GM19328 (cell line): ENCODE data around the gene COLEC12.

Experiments
- ATAC-seq: cut with Tn5 transposase; IDR thresholded peaks from one replicate; pipeline ENCODE4 v1.9.1; 2021; ENCODE audit warnings: mild to moderate bottlenecking, moderate library complexity; ENCODE audit not compliant: unreplicated experiment

Gene COLEC12

DNA sequence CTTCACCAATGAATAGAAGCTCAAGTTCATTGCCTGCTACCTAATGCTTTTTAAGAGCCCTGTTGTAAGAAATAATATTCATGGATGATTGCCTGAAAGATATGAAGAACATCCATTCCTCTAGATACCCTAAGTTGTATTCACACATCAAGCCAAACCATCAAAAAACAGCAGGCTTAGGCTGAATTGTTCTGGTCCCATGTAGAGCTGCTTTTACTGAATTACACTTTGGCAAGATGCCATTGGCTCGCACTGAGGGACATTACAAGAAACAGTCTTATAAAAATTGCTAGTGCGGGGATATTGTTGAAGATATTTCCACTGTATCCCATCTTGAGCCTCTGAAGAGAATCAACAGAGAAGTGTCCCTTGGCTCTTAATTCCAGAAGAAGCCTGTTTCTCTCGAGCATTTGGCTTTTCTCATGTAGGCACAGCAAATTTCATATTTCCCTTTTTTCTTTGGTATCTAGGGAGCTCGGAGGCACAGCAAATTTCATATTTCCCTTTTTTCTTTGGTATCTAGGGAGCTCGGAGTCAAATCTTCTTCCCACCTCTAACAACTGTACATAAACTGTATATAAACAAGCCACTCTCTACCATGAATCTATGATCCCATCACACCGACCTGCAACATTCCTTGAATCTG lies 107.5 kb downstream of the COLEC12 start:
- no peak for ATAC-seq

DNA sequence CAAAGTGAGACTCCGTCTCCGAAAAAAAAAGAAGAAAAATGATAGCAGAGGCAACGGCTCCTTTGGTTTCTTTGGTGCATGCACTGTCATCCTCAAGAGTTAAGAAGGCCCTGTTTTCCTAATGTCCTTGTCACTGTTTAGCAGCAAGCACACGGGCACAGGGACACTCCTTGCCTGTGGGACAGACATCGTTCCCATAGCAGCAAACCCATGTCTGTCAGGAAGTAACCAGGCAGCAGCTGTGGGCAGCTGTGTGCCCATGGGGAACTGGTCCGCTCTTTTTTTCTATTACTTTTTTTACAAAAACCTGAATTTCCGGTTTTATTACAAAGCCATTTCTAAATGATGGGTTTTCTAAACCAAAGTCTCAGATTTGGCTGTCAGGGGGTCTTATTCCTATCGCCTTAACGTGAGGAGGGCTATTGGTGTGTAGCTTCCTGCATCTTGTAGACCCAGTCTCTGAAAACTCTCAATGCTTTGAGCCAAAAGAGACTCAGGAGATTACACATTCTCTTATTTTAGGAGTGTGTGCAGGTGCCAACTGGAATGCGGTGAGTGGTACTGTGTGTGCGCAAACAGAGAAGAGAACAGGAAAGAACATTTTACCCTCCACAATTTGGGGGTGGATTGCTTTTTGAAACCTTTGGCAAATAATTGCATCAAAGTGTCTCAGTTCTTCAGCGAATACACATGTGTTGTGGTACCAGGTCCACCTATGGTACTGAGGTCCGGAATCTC lies 109.6 kb downstream of the COLEC12 start:
- no peak for ATAC-seq

DNA sequence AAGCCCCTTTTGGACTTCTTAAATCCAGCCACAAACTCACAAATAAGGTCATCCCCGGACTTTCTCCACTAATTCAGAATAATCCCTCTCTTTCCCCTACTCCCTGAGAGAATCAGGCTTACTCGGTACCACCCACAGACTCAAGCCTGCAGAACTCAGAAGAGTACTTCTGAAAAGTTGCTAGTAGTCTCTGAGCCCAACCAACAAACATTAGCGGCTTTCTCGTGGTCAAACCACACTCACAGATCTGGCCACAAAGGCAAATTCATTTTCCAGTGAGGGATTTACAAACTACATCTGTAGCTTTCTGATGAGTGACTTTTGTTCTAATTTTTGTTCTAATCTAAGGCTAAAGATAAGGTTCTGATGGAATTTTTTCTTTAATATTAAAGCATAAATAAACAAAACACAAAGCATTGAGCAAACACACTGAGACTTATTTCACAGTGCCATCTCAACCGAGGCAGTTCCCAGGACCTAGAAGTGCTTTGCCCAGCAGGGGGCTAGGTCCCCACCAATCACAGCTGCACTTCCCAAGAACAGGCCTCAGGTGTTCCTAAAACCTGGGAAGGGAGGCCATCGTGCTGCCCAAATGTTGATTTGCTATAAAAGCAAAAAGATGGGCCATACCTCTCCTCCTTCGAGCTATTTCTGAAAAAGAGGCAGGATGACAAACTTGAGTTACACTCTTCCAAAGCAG lies 110.7 kb downstream of the COLEC12 start:
- ATAC-seq = no peak

DNA sequence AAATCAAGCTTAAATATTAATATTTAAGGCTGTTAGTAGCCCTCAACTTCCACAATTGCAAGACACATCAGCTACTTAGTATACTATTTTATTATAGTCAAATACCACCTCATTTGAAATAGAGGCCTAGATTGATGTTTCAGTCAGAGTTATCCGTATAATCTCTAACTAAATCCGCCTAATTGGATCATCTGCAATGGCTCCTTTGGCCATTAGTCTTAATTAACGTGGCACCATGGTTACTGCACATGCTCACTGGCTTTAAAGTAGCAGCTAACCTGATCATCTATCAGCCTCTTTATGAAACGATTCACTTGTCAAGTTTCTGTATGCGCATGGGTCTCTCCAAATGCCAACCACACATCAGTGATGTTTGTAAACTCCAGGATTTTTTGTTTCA lies 112.3 kb downstream of the COLEC12 start:
- ATAC-seq = no peak

DNA sequence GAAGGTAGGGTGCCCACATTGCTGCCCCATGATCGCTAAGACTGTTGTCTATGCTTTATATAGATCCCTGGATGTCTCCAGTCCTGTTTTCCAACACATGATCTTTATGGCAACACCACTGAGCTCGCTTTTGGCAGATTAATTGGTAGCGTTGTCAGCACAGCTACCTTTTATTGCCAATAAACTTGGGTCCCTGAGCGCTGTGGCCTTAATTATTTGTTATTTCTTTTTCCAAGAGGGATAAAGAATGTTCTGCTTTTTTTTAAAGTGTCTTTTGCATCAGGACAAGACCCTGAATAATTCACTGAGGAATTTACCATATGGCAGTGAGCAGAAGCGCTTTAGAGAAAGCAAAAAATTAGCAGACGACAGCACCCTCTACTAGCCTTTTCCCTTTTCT lies 113.5 kb downstream of the COLEC12 start:
- no peak for ATAC-seq

DNA sequence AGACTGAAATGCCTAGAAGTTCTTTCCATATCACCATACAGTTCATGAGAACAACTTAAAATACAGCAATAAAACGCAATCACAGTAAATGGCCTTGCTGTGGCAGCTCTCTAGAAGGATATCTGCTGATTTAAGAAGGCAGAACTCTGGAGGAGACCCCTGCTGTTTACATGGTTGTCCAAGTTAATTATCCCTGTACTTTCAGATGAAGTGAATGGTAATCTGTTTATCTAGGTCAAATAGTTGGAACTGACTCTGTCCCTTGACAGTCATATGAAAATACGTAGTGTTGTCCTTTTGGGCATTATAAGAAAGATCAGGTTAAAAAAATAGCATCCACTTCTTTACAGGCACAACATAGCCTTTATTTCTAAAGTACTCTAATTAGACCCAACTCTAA lies 115.6 kb downstream of the COLEC12 start:
- ATAC-seq = no peak

DNA sequence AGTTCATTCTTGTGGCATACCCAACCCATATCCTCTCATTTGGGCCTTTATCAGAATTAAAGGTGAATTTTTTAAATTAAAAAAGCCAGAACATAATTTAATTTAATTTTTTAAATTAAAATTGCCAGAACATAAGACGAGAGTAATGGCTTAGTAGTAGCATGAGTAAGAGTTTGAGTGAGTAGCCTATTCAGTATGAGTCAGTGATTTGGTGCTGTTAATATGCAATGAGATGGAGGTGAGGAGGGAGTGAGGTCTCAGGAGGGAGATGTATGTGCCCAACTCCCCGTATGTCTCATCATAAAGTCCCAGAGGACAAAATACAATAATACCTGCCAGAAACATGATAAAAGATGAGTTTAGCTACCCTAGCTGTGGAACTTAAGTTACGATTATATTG lies 117.4 kb downstream of the COLEC12 start:
- no peak for ATAC-seq

DNA sequence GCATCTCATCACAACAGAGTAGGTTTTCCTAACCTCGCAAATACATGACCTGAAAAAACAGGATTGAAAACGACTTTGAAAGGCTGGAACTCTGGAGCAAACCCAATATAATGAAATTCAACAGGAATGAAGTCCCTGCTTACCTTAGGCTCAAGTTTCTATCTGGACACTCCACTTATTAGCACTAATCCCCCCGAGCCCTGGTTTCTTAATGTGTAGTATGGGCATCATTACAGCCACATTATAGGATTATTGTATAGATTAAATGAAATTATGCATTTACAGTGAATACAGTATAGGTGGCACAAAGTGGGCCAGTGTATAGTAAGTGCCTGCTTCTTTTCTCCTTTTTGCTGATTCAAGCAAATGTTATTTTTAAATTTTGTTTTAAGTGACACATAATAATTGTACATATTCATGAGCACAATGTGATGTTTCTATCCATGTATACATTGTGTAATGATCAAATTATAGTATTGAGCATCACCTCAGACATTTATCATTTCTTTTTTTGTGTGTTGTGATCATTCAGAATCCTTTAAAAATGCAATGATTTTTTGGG lies 118.0 kb downstream of the COLEC12 start:
- no peak for ATAC-seq

DNA sequence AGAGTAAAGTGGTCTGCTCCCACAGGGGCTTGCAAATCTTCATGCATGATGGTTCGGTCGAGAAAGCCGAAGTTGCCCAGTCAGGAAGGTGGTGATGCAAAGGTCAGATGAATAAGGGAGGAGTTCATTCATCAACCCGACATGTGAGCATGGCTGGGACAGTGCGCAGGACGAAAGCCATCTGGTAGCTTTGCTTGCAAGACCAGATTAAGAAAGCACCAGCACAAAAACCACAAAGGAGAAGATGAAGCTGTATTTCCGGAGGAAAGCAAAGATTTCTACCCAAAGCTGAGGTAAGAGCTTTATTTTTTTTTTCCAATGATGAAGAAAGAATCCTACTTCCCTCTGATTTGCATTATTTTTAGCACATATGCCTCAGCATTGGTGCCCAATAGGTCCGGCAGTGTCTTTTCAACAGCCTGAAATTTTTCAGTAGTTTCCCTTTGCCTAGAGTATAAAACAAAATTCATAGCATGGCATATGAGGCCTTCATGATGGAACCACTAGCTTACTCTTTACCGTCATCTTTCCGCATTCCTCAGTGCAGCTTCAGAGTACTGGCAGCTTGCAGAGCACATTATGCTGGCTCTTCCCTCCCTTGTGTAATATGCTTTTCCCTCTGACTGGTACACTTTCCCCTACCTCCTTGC lies 120.7 kb downstream of the COLEC12 start:
- no peak for ATAC-seq

DNA sequence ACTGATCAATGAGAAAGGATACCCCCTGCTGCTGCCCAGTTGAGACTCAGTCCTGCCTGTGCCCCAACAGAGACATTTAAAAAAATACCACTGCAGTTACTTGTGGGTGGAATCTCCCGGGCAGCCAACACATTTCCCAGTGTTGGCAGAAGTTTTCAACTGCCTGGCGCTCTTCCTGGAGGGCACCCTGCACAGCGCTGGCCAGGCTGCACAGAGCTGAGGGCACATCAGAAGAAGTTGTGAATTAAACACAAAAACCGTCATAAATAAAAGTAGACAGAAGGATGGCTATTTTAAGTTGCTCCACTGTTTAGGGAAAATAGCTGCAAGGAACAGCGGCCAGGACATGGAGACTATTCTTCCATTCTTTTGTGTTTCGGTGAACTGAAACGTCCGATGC lies 122.4 kb downstream of the COLEC12 start:
- no peak for ATAC-seq

DNA sequence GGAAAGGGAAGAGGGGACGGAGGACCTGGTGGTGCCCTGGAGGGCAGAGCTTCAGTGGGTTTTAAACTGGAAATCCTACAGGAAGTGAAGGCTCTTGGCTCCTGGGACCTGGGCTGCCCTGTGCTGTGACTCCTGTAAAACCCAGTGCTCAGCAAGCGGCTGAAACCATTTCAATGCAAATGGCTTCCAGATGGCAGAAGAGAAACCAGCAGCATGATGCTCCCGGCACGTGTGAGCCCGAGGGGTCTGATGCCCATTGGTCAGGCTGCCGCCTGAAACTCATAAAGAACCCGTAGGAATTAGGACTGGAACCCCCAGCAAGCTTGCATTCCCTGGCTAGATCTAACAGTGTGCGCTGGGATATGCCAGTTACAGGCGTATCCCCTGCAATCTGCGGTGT lies 123.4 kb downstream of the COLEC12 start:
- ATAC-seq = no peak

DNA sequence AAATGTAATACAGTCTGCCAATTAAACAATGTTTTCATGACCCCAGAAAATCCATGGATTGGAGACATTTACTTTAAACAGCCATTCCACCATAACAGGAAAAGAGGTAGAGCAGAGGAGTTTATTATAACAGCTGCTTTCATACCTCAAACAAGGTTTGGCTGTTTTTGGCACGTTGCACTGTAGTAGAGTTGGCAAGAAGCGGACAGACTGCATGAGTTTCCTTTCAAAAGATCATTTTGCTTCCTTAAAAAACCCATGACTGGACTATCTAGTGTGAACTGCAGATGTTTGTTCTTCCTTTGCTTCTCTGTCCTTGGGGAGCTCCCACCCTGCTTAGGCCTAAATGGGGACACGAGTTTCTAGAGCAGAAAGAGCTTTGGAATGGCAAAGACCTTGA lies 124.2 kb downstream of the COLEC12 start:
- ATAC-seq = no peak

DNA sequence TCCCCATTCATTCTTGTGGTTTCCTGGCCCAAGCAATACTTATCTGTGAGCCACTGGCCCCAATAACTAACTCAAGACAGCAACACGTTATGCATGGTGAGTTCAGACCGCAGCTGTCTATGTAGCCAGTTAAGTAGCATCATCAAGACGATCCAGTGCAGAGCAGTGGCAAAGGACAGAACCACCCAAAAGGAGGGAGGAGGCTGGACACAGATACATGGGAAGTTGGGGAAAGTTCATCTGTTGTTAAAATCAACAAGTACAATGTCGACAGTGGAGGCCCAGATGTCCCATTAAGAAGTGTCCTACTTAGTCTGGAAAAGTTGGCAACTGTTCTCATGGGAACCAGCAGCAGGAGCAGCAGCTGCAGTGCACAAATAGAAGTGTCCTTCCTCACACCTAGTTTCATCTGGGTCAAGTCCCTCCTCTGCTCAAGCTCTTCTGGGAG lies 125.8 kb downstream of the COLEC12 start:
- peak; percentile 79 for ATAC-seq

DNA sequence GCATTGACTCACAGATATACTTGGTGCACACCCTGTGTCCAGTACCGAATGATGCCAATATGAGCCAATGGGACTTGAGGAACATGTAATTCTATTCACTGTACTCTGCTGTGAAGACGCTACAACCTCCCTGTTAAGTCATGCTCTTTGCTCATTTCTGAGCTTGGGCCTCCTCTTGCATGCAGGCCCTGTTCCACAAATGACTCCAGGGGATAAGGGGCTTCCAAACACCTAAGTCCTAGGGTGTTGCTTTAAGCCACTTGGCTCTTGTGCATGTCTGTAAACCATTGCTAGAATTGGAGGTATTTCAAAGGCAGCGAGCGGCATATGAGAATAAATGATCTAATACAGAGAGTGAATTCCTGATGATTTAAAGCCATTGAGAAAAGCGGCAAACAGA lies 126.7 kb downstream of the COLEC12 start:
- ATAC-seq = no peak

DNA sequence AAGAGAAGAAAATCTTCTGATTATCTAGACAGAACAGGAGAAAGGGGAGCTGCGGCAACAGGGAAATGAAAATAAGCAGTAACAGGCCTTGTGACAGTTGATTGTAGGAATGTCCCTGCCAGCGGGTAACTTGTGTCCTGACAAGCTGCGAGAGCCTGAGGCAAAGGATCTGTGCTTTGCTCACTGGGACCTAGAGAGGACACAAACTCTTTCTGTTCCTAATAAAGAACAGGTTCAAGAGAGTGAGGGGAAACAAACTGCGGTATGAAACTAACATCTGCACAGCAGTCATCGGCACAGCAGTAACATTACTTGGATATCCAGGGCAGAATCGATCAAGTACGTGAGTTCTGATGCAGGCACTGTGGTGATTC lies 128.9 kb downstream of the COLEC12 start:
- no peak for ATAC-seq

DNA sequence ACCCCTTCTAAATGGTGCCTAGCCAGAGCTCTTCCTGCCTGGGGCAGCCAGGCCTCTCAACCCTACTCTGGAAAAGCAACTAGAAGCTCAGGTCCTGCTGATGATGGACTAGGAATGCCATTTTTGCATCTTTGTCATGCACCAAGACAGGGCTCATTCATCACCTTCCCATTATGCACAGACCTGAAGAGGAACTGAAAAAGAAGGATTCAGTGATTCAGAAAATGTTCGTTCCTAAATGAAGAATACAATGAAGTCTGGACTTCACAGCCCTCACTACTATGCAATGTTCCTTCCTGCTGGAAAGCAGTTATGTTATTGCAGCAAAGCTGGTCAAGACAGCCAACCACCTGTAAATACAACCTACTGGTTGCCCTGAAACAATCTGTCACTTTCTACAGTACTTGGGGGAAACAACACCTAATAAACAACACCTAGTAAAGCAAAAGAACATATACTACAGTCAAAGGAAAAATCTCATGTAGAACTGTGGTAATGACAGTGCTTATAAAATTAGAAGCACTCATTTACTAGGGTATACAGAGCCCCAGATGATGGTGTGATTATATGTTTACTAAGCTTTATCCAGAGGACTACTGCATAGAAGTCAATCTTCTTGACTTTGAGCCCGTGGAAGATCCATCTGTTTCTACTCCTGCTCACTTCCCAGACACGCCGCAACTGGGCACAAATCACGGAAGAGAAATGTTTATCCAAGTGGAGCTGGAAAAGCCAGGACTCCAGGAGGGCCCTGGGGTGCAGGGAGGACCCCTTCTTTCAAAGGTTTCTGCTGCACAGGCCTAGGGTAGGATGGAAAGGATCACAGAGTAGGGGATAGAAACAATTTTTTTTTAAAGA lies 129.5 kb downstream of the COLEC12 start:
- ATAC-seq = no peak

DNA sequence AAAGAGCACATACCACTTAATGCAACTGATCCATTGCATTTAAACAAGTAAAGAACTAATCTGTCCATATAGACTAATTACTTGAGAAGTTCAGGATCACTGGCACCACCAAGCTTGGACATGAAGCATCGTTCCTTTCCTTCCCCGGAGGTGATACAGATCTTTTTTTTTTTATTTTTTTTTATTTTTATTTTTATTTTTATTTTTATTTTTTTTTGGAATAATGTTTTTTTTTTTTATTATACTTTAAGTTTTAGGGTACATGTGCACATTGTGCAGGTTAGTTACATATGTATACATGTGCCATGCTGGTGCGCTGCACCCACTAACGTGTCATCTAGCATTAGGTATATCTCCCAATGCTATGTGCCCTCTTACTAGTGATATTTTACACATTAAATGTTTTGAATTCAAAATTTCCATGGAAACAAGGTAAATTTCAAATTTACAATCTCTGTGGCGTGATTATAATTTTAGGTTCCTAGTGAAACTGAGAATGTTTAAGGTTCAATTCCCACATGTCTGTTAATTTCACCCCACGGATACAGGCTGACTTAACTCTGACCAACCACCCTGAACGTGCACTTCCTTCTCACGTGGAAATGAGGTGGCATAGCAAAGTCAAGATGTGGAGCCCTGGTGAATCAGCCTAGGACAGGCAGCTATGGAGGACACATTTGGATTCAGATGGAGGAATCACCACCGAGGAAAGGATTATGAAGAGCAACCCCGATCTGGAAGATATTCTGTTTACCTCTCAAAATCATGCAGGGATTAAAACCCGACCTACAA lies 131.1 kb downstream of the COLEC12 start:
- no peak for ATAC-seq

DNA sequence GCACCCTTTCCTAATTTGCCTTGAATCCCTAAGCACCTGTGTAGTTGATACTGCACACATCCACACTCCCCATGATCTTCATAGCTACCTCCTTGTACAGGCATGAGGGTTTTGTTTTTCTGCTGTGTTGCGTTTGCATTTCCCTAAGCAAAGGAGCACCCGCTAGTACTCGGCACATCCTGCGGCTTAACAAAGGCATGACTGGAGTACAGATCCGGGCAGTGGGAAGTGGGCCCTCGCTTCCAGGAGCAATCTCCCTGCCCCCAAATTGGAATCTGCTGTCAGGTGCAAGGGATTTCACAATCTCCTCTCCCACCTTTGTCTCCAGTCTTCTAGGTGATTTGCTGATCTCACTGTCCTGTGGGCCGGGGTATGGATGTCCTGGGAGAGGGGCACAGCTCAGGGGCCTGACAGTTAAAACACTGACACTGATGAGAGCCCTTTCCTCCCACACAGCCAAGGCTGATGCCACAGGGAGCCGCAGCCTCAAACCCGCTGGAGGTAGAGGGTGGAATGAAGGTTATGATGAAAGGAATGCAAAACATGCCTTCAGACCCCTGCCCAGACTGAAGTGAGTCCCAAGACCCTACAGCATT lies 133.9 kb downstream of the COLEC12 start:
- ATAC-seq = no peak

DNA sequence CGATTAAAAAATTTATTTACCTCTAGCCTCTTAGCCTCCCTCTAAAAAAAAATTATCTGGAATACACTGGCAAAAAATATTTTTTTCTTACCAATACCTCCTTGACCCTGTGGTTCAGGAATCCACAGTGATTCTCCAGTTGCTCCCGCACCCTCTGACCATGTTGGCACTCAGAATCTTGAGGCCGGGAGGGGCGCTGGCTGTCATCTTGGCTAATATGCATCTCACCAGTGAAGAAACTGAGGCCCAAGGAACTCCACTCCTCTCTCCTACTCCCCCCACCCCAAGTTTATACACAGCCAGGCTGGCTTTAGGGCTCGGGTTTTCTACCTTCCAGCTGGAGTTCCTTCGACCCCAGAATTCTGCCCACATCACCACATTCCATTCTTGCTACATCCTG lies 134.8 kb downstream of the COLEC12 start:
- no peak for ATAC-seq
